Measurements from ENCODE around the gene RALGAPA1. TPM values are rescaled to one million over a fixed set of nuclear protein-coding genes. Genes with fewer than 3 reads are reported as not detected.

Gene RALGAPA1
- total RNA-seq, 1 donor = 80.0 TPM

DNA sequence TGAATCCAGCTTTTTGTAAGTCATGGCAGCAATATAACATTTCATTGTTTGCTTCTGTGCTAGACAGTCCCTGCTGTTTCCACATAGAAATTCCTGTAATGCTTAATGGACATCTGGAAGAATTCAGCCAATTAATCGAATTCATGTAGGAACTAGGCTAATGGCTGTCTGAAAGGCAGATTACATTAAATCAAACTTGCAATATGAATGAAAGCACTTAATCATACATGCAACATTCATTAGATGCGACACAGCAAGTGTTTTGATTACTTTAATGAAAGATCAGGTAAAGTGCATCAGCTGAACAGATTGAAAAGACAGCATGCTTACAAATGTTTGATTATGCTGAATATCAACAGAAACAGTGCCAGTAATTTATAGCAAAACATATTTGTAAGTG lies 299.2 kb downstream of the RALGAPA1 start:
- Histone ChIP-seq H3K9me3 (ENCODE audit: low read depth, low read length) (no peaks in the 10 kb centered on the region), H3K27me3 (ENCODE audit: insufficient read depth, low read length) (no peaks in the 10 kb centered on the region), H3K4me1 (ENCODE audit: insufficient read depth, low read length) (no peaks in the 10 kb centered on the region), H3K4me3 (ENCODE audit: low read length) (no peak overlapping the region)

DNA sequence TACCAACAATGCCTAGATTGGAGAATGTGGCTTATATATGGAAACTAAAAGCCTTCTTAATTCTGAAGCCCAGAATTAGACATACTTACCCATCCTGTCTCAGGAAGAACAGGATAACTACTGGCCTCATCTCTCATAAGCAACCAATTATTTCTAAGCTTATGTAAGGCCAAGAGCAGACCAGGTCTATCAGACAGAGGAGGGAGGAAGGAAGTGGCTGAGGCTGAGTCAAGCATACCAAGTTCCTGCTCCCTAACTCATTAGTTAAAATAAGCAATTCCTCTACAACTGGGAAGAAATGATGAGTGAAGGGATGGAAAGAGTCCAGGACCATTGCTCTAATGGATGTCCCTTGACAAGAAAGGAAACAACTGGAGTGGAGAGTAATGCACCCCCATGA lies 302.2 kb downstream of the RALGAPA1 start:
- no peaks in the 10 kb centered on the region for H3K27me3 ChIP-seq (ENCODE audit: insufficient read depth, low read length)
- no peaks in the 10 kb centered on the region for H3K4me1 ChIP-seq (ENCODE audit: insufficient read depth, low read length)
- H3K9me3 ChIP-seq (ENCODE audit: low read depth, low read length) = no peaks in the 10 kb centered on the region
- no peak overlapping the region for H3K4me3 ChIP-seq (ENCODE audit: low read length)

DNA sequence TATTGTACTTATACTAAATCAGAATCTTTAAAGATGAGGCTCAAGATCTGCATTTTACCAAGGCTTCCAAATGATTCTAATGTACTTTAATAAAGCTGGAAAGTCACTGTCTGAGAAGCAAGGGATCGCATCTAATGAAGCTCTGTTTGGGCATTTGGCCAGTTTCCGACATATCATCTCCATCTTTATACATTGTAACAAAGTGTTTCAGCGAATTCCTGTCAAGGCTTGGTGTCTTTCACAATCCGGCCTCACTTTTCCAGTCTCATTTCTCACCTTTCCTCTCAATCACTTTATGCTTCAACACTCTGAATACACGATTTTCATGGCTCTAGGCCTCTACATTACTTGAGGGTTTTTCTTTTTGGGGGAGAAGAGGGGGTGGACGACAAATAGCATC lies 302.6 kb downstream of the RALGAPA1 start:
- Histone ChIP-seq H3K4me1 (ENCODE audit: insufficient read depth, low read length) (no peaks in the 10 kb centered on the region), H3K27me3 (ENCODE audit: insufficient read depth, low read length) (no peaks in the 10 kb centered on the region), H3K9me3 (ENCODE audit: low read depth, low read length) (no peaks in the 10 kb centered on the region), H3K4me3 (ENCODE audit: low read length) (no peak overlapping the region)

DNA sequence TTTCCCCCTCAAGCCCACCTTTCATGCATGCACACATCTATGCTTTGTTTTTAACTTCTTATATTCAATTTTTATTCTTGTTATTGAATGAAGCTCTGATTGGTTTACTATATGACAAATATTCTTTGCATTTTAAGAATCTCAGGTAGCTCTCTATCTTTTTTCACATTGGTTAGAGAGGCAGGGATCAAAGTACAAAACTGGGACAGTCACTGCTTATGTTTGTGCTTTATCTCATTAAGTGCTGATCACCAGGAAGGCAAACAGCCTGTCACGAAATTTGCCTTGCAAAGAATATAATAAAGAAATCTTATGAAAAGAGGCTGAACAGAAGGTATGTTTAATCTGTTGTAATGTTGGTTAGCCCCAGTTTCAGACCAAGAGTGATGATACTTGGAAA lies 304.8 kb downstream of the RALGAPA1 start:
- no peak overlapping the region for H3K4me3 ChIP-seq (ENCODE audit: low read length)
- no peaks in the 10 kb centered on the region for H3K27me3 ChIP-seq (ENCODE audit: insufficient read depth, low read length)
- no peaks in the 10 kb centered on the region for H3K9me3 ChIP-seq (ENCODE audit: low read depth, low read length)
- H3K4me1 ChIP-seq (ENCODE audit: insufficient read depth, low read length) = no peaks in the 10 kb centered on the region

DNA sequence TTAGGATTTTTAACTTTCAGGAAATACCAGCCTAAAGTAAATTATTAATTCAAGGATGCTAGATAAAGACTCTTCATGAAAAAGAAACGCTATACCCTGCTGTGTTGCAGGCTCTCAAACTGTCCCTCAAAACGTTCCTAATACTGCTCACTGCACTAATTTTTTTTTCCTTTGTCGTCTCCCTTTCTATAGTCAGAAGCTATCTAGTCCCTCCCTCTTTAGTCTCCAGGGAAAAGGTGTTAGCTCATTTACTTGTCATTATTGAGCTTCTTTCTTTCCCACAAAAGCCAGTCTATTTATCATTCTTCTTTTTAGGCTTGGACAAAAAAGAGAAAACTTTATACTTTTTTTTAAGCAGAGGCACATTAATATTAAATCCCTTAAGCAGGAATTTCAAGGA lies 305.4 kb downstream of the RALGAPA1 start:
- Histone ChIP-seq H3K9me3 (ENCODE audit: low read depth, low read length) (no peaks in the 10 kb centered on the region), H3K27me3 (ENCODE audit: insufficient read depth, low read length) (no peaks in the 10 kb centered on the region), H3K4me1 (ENCODE audit: insufficient read depth, low read length) (no peaks in the 10 kb centered on the region), H3K4me3 (ENCODE audit: low read length) (no peak overlapping the region)

DNA sequence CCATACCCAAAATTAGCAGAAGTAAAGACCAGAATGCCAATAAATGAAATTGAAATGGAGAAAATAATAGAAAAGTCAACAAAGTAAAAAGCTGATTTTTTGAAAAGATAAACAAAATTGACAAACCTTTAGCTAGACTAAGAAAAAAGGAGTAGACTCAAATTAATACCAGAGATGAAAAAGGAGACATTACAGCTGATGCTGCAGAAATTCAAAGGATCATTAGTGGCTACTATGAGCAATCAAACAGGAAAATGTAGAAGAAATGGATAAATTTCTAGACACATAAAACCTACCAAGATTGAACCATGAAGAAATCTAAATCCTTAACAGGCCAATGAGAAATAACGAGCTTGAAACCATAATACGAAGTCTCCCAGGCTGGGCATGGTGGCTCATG lies 309.9 kb downstream of the RALGAPA1 start:
- Histone ChIP-seq H3K9me3 (ENCODE audit: low read depth, low read length) (no peaks in the 10 kb centered on the region), H3K27me3 (ENCODE audit: insufficient read depth, low read length) (peaks cover 2% of the 10 kb centered on the region), H3K4me3 (ENCODE audit: low read length) (no peak overlapping the region), H3K4me1 (ENCODE audit: insufficient read depth, low read length) (no peaks in the 10 kb centered on the region)

DNA sequence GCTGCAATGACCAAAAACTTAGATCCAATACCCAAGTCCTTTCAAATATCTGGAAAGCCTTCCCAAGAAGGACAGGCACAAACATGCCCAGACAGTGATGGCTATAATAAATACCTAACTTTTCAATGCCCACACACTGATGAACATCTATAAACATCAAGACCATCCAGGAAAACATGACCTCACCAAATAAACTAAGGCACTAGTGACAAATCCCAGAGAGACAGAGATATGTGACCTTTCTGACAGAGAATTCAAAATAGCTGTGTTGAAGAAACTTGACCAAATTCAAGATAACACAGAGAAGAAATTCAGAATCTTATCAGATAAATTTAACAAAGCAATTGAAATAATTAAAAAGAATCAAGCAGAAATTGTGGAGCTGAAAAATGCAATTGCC lies 313.8 kb downstream of the RALGAPA1 start:
- Histone ChIP-seq H3K4me1 (ENCODE audit: insufficient read depth, low read length) (no peaks in the 10 kb centered on the region), H3K9me3 (ENCODE audit: low read depth, low read length) (no peaks in the 10 kb centered on the region), H3K4me3 (ENCODE audit: low read length) (no peak overlapping the region), H3K27me3 (ENCODE audit: insufficient read depth, low read length) (peaks cover 2% of the 10 kb centered on the region)

DNA sequence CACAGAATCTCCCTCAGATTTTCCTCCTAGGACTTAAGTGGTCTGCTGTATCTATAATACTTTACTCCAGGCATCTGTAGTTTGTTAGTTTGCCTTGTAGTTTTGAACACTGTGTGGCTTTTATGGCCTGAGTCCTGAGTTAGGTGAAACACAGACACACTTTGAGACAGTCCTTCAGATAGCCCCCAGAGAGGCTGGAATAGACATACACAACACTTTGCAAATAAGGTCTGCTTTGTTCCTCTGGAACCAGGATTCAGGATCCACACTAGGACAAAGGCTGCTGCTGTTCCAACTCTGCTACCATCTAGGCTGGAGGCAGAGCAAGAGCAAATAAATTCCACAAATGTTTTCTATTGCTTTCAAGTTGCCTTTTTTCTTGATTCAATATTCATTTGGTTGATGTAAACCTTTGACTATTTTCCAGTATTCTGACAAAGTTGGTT lies 316.5 kb downstream of the RALGAPA1 start:
- H3K27me3 ChIP-seq (ENCODE audit: insufficient read depth, low read length) = peaks cover 2% of the 10 kb centered on the region
- no peaks in the 10 kb centered on the region for H3K4me1 ChIP-seq (ENCODE audit: insufficient read depth, low read length)
- no peaks in the 10 kb centered on the region for H3K9me3 ChIP-seq (ENCODE audit: low read depth, low read length)
- no peak overlapping the region for H3K4me3 ChIP-seq (ENCODE audit: low read length)

Other genes starting within 250 kb of the RALGAPA1 start
- 6.7 TPM for gene BRMS1L, start 17.0 kb upstream of the RALGAPA1 start, total RNA-seq